Measurements from ENCODE around the gene POC1B.

DNA sequence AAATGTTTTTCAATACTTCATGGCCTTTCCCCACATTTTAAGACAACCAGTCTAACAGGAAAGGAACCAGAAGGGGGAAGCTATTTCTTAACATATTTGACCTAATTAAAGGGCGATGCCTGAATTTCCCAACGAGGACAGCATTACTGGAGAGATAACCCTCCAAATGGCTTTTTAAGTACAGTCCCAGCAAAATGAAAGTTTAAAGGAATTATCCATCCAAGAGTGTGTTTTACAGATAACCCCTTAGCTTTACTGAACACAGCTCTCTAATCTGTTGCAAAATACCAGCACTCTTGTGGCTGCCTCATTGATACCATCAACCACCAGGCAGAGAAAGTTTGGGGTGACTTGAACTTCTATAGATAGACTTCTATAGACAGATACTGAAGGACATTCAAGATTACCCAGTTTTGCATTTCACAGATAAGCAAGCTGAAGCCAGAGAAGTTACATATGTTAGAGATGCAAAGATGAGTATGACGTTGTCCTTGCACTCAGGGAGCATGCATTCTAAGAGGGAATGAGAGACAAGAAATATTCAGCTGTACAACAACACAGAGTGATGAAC lies 132.2 kb downstream of the POC1B start:
- TF ChIP-seq POLR2A (IDR thresholded peaks at IDR 0.05; ENCODE audit: low read depth, low read length): no peak
- no peak for TF ChIP-seq TAF1 (IDR thresholded peaks at IDR 0.05; ENCODE audit: borderline replicate concordance, low read depth, low read length)

Data from GM12892 (cell line).